HCT116 (cell line): Measurements from ENCODE around the gene E2F6. TPM values are rescaled to one million over a fixed set of nuclear protein-coding genes. Genes with fewer than 3 reads are reported as not detected.

Experiments
- ATAC-seq: fragments of 200-7000 bp; cut with Tn5 transposase; 2 replicates; pipeline ENCODE4 v1.9.1; 2020; ENCODE audit warnings: mild to moderate bottlenecking, moderate library complexity
- BruUV-seq: library from RNA; stranded (reverse); fragments of 400-500 nt; replicated peaks from 2 replicates; lab custom pipeline; 2021; lab: Mats Ljungman, UMichigan
- CTCF ChIA-PET: fragments of 300-600 bp; sonication (Branson Sonifier 250); formaldehyde crosslinking; loops from one replicate; lab custom pipeline; 2021; ENCODE audit warnings: antibody characterized with exemption; lab: Charles Lee
- POLR2A ChIA-PET: fragments of 300-600, 350-600 bp; sonication (Branson Sonifier 250); formaldehyde crosslinking; loops from one replicate; lab custom pipeline; 2021; ENCODE audit warnings: antibody characterized with exemption; lab: Charles Lee
- RAD21 ChIA-PET, 2 experiments: fragments of 300-600 bp; sonication (Branson Sonifier 250); formaldehyde crosslinking; loops; one replicate each; lab custom pipeline; 2023; ENCODE audit warnings: low total read pairs in 2 of 2; ENCODE audit not compliant: uncharacterized antibody in 2 of 2, unreplicated experiment in 2 of 2, low non-redundant PET in 1 of 2; lab: Charles Lee
- DNase-seq: peaks from one replicate; pipeline ENCODE4 v3.0.0-alpha.2; 2010; ENCODE audit warnings: low read depth, low spot score
- H2AFZ ChIP-seq: fragments of 200-600 bp; shearing (Covaris generic), sonication (generic); 2 replicates; pipeline ENCODE4 v1.6.1; 2017; ENCODE audit warnings: low read depth, mixed run types, mixed read lengths, antibody characterized with exemption, low read length; ENCODE audit not compliant: poor library complexity, severe bottlenecking
- H3K27ac ChIP-seq: 2 replicates; pipeline ENCODE4 v1.5.1; 2012; ENCODE audit warnings: low read depth, low read length
- H3K27me3 ChIP-seq: fragments of 200-600 bp; sonication (generic); 2 replicates; pipeline ENCODE4 v1.6.1; 2016; ENCODE audit warnings: mixed run types, low read length, mixed read lengths; ENCODE audit not compliant: insufficient read depth
- H3K36me3 ChIP-seq, 2 experiments: fragments of 200-500 bp in 1 of 2; fragments of 200-600 bp in 1 of 2; sonication (Bioruptor generic) in 1 of 2; sonication (generic) in 1 of 2; 2 replicates each; pipeline versions ENCODE4 v1.5.1 to v1.6.1; 2014 to 2016; ENCODE audit warnings: low read length in 2 of 2, inconsistent platforms in 1 of 2, mixed read lengths in 1 of 2, mixed run types in 1 of 2; ENCODE audit not compliant: insufficient read depth in 2 of 2, control insufficient read depth in 1 of 2
- H3K4me1 ChIP-seq, 2 experiments: fragments of 200-600 bp in 1 of 2; sonication (generic) in 1 of 2; 2 replicates each; pipeline versions ENCODE4 v1.5.1 to v1.6.1; 2012 to 2017; ENCODE audit warnings: low read length in 2 of 2, inconsistent platforms in 1 of 2, mild to moderate bottlenecking in 1 of 2, mixed read lengths in 1 of 2, mixed run types in 1 of 2, moderate library complexity in 1 of 2; ENCODE audit not compliant: insufficient read depth in 2 of 2, control insufficient read depth in 1 of 2
- H3K4me2 ChIP-seq: fragments of 200-600 bp; sonication (generic); 2 replicates; pipeline ENCODE4 v1.6.1; 2017; ENCODE audit warnings: mixed run types, low read length, mixed read lengths
- H3K4me3 ChIP-seq, 2 experiments: fragments of 200-600 bp in 1 of 2; sonication (generic) in 1 of 2; replicated peaks in 1 of 2; 2 replicates each; pipeline ENCODE4 v1.5.1; 2011 to 2016; ENCODE audit warnings: low read length in 2 of 2, control low read depth in 1 of 2, low read depth in 1 of 2, mild to moderate bottlenecking in 1 of 2, mixed read lengths in 1 of 2, mixed run types in 1 of 2
- H3K79me2 ChIP-seq: fragments of 200-600 bp; sonication (generic); 2 replicates; pipeline ENCODE4 v1.6.1; 2017; ENCODE audit warnings: mild to moderate bottlenecking, mixed run types, low read length, moderate library complexity, mixed read lengths; ENCODE audit not compliant: insufficient read depth
- H3K9ac ChIP-seq: fragments of 200-600 bp; sonication (generic); 2 replicates; pipeline ENCODE4 v1.6.1; 2016; ENCODE audit warnings: low read length, mixed read lengths
- H3K9me2 ChIP-seq: fragments of 200-600 bp; sonication (generic), shearing (Covaris generic); 2 replicates; pipeline ENCODE4 v1.6.1; 2017; ENCODE audit warnings: mixed run types, mild to moderate bottlenecking, moderate library complexity; ENCODE audit not compliant: insufficient read depth
- H3K9me3 ChIP-seq, 2 experiments: fragments of 200-500 bp in 1 of 2; fragments of 200-600 bp in 1 of 2; sonication (Bioruptor generic) in 1 of 2; sonication (generic) in 1 of 2; 2 replicates each; pipeline ENCODE4 v1.6.1; 2014 to 2017; ENCODE audit warnings: low read length in 2 of 2, mixed read lengths in 2 of 2, inconsistent platforms in 1 of 2, low read depth in 1 of 2, mild to moderate bottlenecking in 1 of 2, mixed run types in 1 of 2, moderate library complexity in 1 of 2; ENCODE audit not compliant: control insufficient read depth in 1 of 2, insufficient read depth in 1 of 2
- H4K20me1 ChIP-seq: fragments of 200-600 bp; sonication (generic), shearing (Covaris generic); 2 replicates; pipeline ENCODE4 v1.6.1; 2017; ENCODE audit warnings: mixed run types, mild to moderate bottlenecking, moderate library complexity; ENCODE audit not compliant: insufficient read depth
- CBX3 ChIP-seq: IDR thresholded peaks from 2 replicates; pipeline ENCODE4 v1.6.1; 2012; ENCODE audit warnings: low read depth
- CEBPB ChIP-seq: IDR thresholded peaks from 2 replicates; pipeline ENCODE4 v1.6.1; 2012; ENCODE audit warnings: low read depth
- EGR1 ChIP-seq: IDR thresholded peaks from 2 replicates; pipeline ENCODE4 v1.6.1; 2012; ENCODE audit warnings: low read depth
- ELF1 ChIP-seq: IDR thresholded peaks from 2 replicates; pipeline ENCODE4 v1.6.1; 2012; ENCODE audit warnings: low read depth, borderline replicate concordance
- EZH2 ChIP-seq: fragments of 200-600 bp; sonication (generic); IDR thresholded peaks from 2 replicates; pipeline ENCODE4 v1.6.1; 2017; ENCODE audit warnings: antibody characterized with exemption, mixed run types
- EZH2phosphoT487 ChIP-seq: fragments of 200-600 bp; IDR thresholded peaks from 2 replicates; pipeline ENCODE4 v1.6.1; 2018; ENCODE audit warnings: antibody characterized with exemption, borderline replicate concordance
- MAX ChIP-seq: IDR thresholded peaks from 2 replicates; pipeline ENCODE4 v1.6.1; 2012
- REST ChIP-seq: IDR thresholded peaks from 2 replicates; pipeline ENCODE4 v1.6.1; 2012; ENCODE audit warnings: low read depth
- SIN3A ChIP-seq: IDR thresholded peaks from 2 replicates; pipeline ENCODE4 v1.6.1; 2012; ENCODE audit warnings: low read depth
- ZBTB33 ChIP-seq: IDR thresholded peaks from 2 replicates; pipeline ENCODE4 v1.6.1; 2011; ENCODE audit warnings: mild to moderate bottlenecking, low read length, moderate library complexity; ENCODE audit not compliant: insufficient replicate concordance; ENCODE audit errors: extremely low read depth
- ZFX ChIP-seq: fragments of 450-650 bp; IDR thresholded peaks from 2 replicates; pipeline ENCODE4 v1.6.1; 2017
- ZNF274 ChIP-seq: fragments of 200-500 bp; sonication (Bioruptor generic); IDR thresholded peaks from 2 replicates; pipeline ENCODE4 v1.6.1; 2014; ENCODE audit warnings: mild to moderate bottlenecking, low read depth, low read length, inconsistent platforms
- intact Hi-C: fragments of 100-400 bp; cut with micrococcal nuclease; formaldehyde crosslinking; loops from 2 replicates; pipeline ENCODE4 v1.10.0; 2022
- total RNA-seq: library from RNA; stranded (reverse); gene quantifications from one replicate; pipeline ENCODE4 v1.2.1, GENCODE V29; 2021; ENCODE audit not compliant: unreplicated experiment

Gene E2F6
- total RNA-seq, 1 experiment from 2014 or later, result 22.8 TPM

GRCh38 chr2:11410101-11410500 is 55.9 kb downstream of the E2F6 start (continued):
- no peak for TF ChIP-seq EZH2
- no peak for TF ChIP-seq ZBTB33
- TF ChIP-seq EGR1, result no peak

GRCh38 chr2:11409572-11409959 is 56.4 kb downstream of the E2F6 start:
- BruUV-seq, result no TSS peak
- Histone ChIP-seq H3K4me1 (peaks cover 3 to 23% of the 10 kb centered on the region in 2 experiments; a peak in 2 of 4 replicates), H3K36me3 (no peaks in the 10 kb centered on the region), H3K9me3 (no peaks in the 10 kb centered on the region), H3K27ac (no peak overlapping the region), H2AFZ (no peak overlapping the region), H3K4me3 (no peak overlapping the region), H3K9me2 (no peaks in the 10 kb centered on the region), H3K27me3 (no peaks in the 10 kb centered on the region), H3K4me2 (no peak overlapping the region), H4K20me1 (no peaks in the 10 kb centered on the region)
- ChIA-PET RAD21 (interaction anchor here in 1 of 2 experiments (2.9 kb wide), 1 partner anchor 277 kb away, joined by 11 read pairs; a partner anchor contains a TSS), POLR2A (no interaction called here)
- TF ChIP-seq EGR1 (no peak), MAX (no peak), REST (no peak), CBX3 (no peak), ZFX (no peak), SIN3A (no peak), EZH2 (no peak), ZNF274 (no peak), EZH2phosphoT487 (no peak), ELF1 (no peak), CEBPB (no peak)
- TF ChIP-seq, all 23 proteins: peak for 0
- CTCF ChIA-PET, result interaction anchor here (1.7 kb wide), 1 partner anchor 278 kb away, joined by 3 read pairs; no protein-coding TSS in a partner anchor
- ATAC-seq, result no peak
- Histone ChIP-seq H3K79me2 (no peaks in the 10 kb centered on the region), H3K9ac (no peak overlapping the region)
- DNase-seq, result no peak
- intact Hi-C loops, result no loop called here
